AG04449 (cell line): Measurements from ENCODE around the gene MYH6.

Experiments
- CTCF ChIA-PET: fragments of 350-600 bp; formaldehyde crosslinking; extraction: SDS; loops from one replicate; lab custom pipeline; 2021; ENCODE audit warnings: antibody characterized with exemption; lab: Yijun Ruan, JAX
- POLR2A ChIA-PET: fragments of 400-600, 350-600 bp; formaldehyde crosslinking; extraction: SDS; loops from one replicate; lab custom pipeline; 2020; ENCODE audit warnings: antibody characterized with exemption, inconsistent platforms; lab: Yijun Ruan, JAX
- DNase-seq: peaks from one replicate; pipeline ENCODE4 v3.0.0-alpha.2; 2010; ENCODE audit warnings: low read depth, low spot score
- H3K4me3 ChIP-seq: 2 replicates; pipeline ENCODE4 v1.5.1; 2011; ENCODE audit warnings: low read depth, mild to moderate bottlenecking, control low read depth, low read length
- CTCF ChIP-seq: IDR thresholded peaks from one replicate; pipeline ENCODE4 v1.5.1; 2011; ENCODE audit warnings: mild to moderate bottlenecking, moderate library complexity, low read length, control low read depth, inconsistent platforms; ENCODE audit not compliant: insufficient read depth; ENCODE audit errors: missing control alignments

The MYH6 gene

GRCh38 chr14:23385244-23385641 lies 22.8 kb downstream of the MYH6 start:
- ChIA-PET CTCF (interaction anchor here (0.8 to 1.4 kb wide), 3 partner anchors 11 to 58 kb away, joined by 3 to 6 read pairs (median 4); no protein-coding TSS in a partner anchor), POLR2A (no interaction called here)
- DNase-seq = no peak
- no peak for TF ChIP-seq CTCF
- no peak overlapping the region for H3K4me3 ChIP-seq

GRCh38 chr14:23384364-23385080 lies 23.6 kb downstream of the MYH6 start:
- DNase-seq = no peak
- no peak for TF ChIP-seq CTCF
- ChIA-PET CTCF (interaction anchor here (1.1 to 8.9 kb wide), 3 partner anchors 16 to 58 kb away, joined by 3 to 153 read pairs (median 6); partner anchors contain the start of gene EFS), POLR2A (no interaction called here)
- H3K4me3 ChIP-seq = no peak overlapping the region

GRCh38 chr14:23382731-23383440 lies 25.2 kb downstream of the MYH6 start:
- ChIA-PET CTCF (interaction anchor here (0.6 to 10.9 kb wide), 9 partner anchors 8 to 118 kb away, joined by 3 to 303 read pairs (median 4); partner anchors contain the start of genes EFS, PABPN1 and SLC22A17), POLR2A (interaction anchor here (0.8 kb wide), 1 partner anchor 16 kb away, joined by 3 read pairs; no protein-coding TSS in a partner anchor)
- DNase-seq = no peak

GRCh38 chr14:23382276-23382675 lies 25.8 kb downstream of the MYH6 start:
- CTCF ChIA-PET = interaction anchor here (0.6 to 10.9 kb wide), 7 partner anchors 9 to 117 kb away, joined by 3 to 303 read pairs (median 7); partner anchors contain the start of genes EFS, PABPN1 and SLC22A17
- no peak overlapping the region for H3K4me3 ChIP-seq
- DNase-seq = no peak
- POLR2A ChIA-PET = interaction anchor here (0.8 kb wide), 1 partner anchor 16 kb away, joined by 3 read pairs; no protein-coding TSS in a partner anchor
- no peak for TF ChIP-seq CTCF

More at GRCh38 chr14:23382731-23383440, 25.2 kb downstream of the MYH6 start:
- no peak for TF ChIP-seq CTCF
- H3K4me3 ChIP-seq = no peak overlapping the region

- CTCF ChIA-PET = interaction anchor here (0.6 to 10.9 kb wide), 8 partner anchors 9 to 117 kb away, joined by 3 to 303 read pairs (median 20); partner anchors contain the start of genes EFS, PABPN1 and SLC22A17
Measured at GRCh38 chr14:23381871-23382270, 26.2 kb downstream of the MYH6 start.

More at GRCh38 chr14:23381871-23382270, 26.2 kb downstream of the MYH6 start:
- no peak for TF ChIP-seq CTCF
- H3K4me3 ChIP-seq = no peak overlapping the region
- POLR2A ChIA-PET = interaction anchor here (0.8 kb wide), 1 partner anchor 15 kb away, joined by 3 read pairs; no protein-coding TSS in a partner anchor
- DNase-seq = no peak
